GM23338 (cell line): ENCODE results near the gene IMPACT. TPM values are rescaled to one million over a fixed set of nuclear protein-coding genes. Genes with fewer than 3 reads are reported as not detected.

Source experiments
- ATAC-seq: fragments of 200-7000 bp; cut with Tn5 transposase; 3 replicates; pipeline ENCODE4 v1.9.1; 2020
- DNase-seq: peaks from one replicate; pipeline ENCODE4 v3.0.0-alpha.2; 2015; ENCODE audit warnings: low spot score
- H2AFZ ChIP-seq: fragments of 200-600 bp; sonication (generic); 2 replicates; pipeline ENCODE4 v1.8.0; 2016; ENCODE audit warnings: antibody characterized with exemption, mild to moderate bottlenecking, moderate library complexity
- H3F3A ChIP-seq: fragments of 200-600 bp; sonication (generic); replicated peaks from 2 replicates; pipeline ENCODE4 v1.8.0; 2017; ENCODE audit warnings: antibody characterized with exemption, mixed run types, low read depth
- H3K27ac ChIP-seq: fragments of 200-600 bp; sonication (generic); 2 replicates; pipeline ENCODE4 v1.6.1; 2016; ENCODE audit warnings: low read depth
- H3K27me3 ChIP-seq: fragments of 200-600 bp; sonication (generic); 2 replicates; pipeline ENCODE4 v1.8.0; 2016; ENCODE audit warnings: mild to moderate bottlenecking, mixed run types, moderate library complexity; ENCODE audit not compliant: insufficient read depth
- H3K36me3 ChIP-seq: fragments of 200-600 bp; sonication (generic); 2 replicates; pipeline ENCODE4 v1.8.0; 2016; ENCODE audit warnings: mild to moderate bottlenecking; ENCODE audit not compliant: insufficient read depth
- H3K4me1 ChIP-seq: fragments of 200-600 bp; sonication (generic); 2 replicates; pipeline ENCODE4 v1.8.0; 2016; ENCODE audit warnings: mild to moderate bottlenecking, moderate library complexity; ENCODE audit not compliant: insufficient read depth
- H3K4me2 ChIP-seq: fragments of 200-600 bp; sonication (generic); 2 replicates; pipeline ENCODE4 v1.7.1; 2017; ENCODE audit warnings: mixed run types
- H3K4me3 ChIP-seq: fragments of 200-600 bp; sonication (generic); 2 replicates; pipeline ENCODE4 v1.6.1; 2016; ENCODE audit warnings: mixed run types
- H3K79me2 ChIP-seq: fragments of 200-600 bp; sonication (generic); replicated peaks from 2 replicates; pipeline ENCODE4 v1.8.0; 2017; ENCODE audit warnings: mild to moderate bottlenecking; ENCODE audit not compliant: insufficient read depth
- H3K9me2 ChIP-seq: fragments of 200-600 bp; sonication (generic); 2 replicates; pipeline ENCODE4 v1.8.0; 2017; ENCODE audit not compliant: insufficient read depth
- H4K20me1 ChIP-seq: fragments of 200-600 bp; sonication (generic); replicated peaks from 2 replicates; pipeline ENCODE4 v1.8.0; 2017; ENCODE audit warnings: mild to moderate bottlenecking; ENCODE audit not compliant: insufficient read depth
- H3K27ac Mint-ChIP-seq: 2 replicates; pipeline ENCODE4 v1.8.0; 2020; ENCODE audit warnings: inconsistent platforms, mild to moderate bottlenecking, moderate library complexity, mixed read lengths
- H3K27me3 Mint-ChIP-seq: 3 replicates; pipeline ENCODE4 v1.8.0; 2022; ENCODE audit warnings: low read depth, mild to moderate bottlenecking, moderate library complexity, mixed read lengths, inconsistent platforms; ENCODE audit not compliant: insufficient read depth, poor library complexity
- H3K36me3 Mint-ChIP-seq: 3 replicates; pipeline ENCODE4 v1.8.0; 2021; ENCODE audit warnings: low read depth, mild to moderate bottlenecking, inconsistent platforms, moderate library complexity, mixed read lengths
- H3K4me1 Mint-ChIP-seq: 3 replicates; pipeline ENCODE4 v1.8.0; 2020; ENCODE audit warnings: mild to moderate bottlenecking, inconsistent platforms, mixed read lengths
- H3K4me3 Mint-ChIP-seq: 3 replicates; pipeline ENCODE4 v1.8.0; 2021; ENCODE audit warnings: moderate library complexity, mild to moderate bottlenecking, inconsistent platforms, mixed read lengths
- H3K9me3 Mint-ChIP-seq: 3 replicates; pipeline ENCODE4 v1.8.0; 2020; ENCODE audit warnings: moderate library complexity, mild to moderate bottlenecking, inconsistent platforms, mixed read lengths
- EZH2 ChIP-seq: fragments of 200-600 bp; sonication (generic); IDR thresholded peaks from one replicate; pipeline ENCODE4 v1.8.0; 2017; ENCODE audit warnings: antibody characterized with exemption, mild to moderate bottlenecking, low read depth; ENCODE audit not compliant: unreplicated experiment
- EZH2phosphoT487 ChIP-seq: fragments of 200-600 bp; sonication (generic); IDR thresholded peaks from one replicate; pipeline ENCODE4 v1.8.1; 2018; ENCODE audit warnings: antibody characterized with exemption; ENCODE audit not compliant: unreplicated experiment
- NANOG ChIP-seq: IDR thresholded peaks from 2 replicates; pipeline ENCODE4 v1.6.1; 2016; ENCODE audit warnings: antibody characterized with exemption, borderline replicate concordance
- STAT1 ChIP-seq: IDR thresholded peaks from one replicate; pipeline ENCODE4 v1.6.1; 2016; ENCODE audit warnings: antibody characterized with exemption; ENCODE audit not compliant: unreplicated experiment
- ZNF114 ChIP-seq: fragments of 250-450 bp; sonication (Bioruptor Pico); IDR thresholded peaks from 2 replicates; pipeline ENCODE4 v1.5.0; 2020; ENCODE audit warnings: mild to moderate bottlenecking, moderate library complexity
- ZNF331 ChIP-seq: fragments of 250-450 bp; sonication (Bioruptor Pico); IDR thresholded peaks from 2 replicates; pipeline ENCODE4 v1.5.0; 2020; ENCODE audit warnings: low read depth, mild to moderate bottlenecking, moderate library complexity
- polyA plus RNA-seq: library from polyadenylated mRNA; unstranded; fragments of >200 nt; fragmentation: Nextera tagmentation; extraction: Ambion mirVana; gene quantifications from 2 replicates; pipeline ENCODE4 v1.2.1, GENCODE V29; 2016
- total RNA-seq: library from RNA; depleted of rRNA; stranded (reverse); fragments of >200 nt; shearing (Covaris generic); gene quantifications from 2 replicates; pipeline ENCODE4 v1.2.3, GENCODE V29; 2014
- TF ChIP-seq, protein P1 (sequence below): IDR thresholded peaks from 2 replicates; pipeline ENCODE4 v1.6.1; 2016; ENCODE audit warnings: antibody characterized with exemption
- TF ChIP-seq, protein P2 (sequence below), 2 experiments: fragments of 200-600 bp in 1 of 2; sonication (generic) in 1 of 2; conservative IDR thresholded peaks; 2 replicates each; pipeline versions ENCODE4 v1.5.1 to v1.6.1; 2016 to 2017; ENCODE audit warnings: antibody characterized with exemption in 2 of 2, low read depth in 2 of 2, mild to moderate bottlenecking in 2 of 2, moderate library complexity in 1 of 2
- TF ChIP-seq, protein P3 (sequence below): fragments of 250-450 bp; sonication (Bioruptor Pico); IDR thresholded peaks from 2 replicates; pipeline ENCODE4 v1.5.0; 2020; ENCODE audit warnings: mild to moderate bottlenecking, moderate library complexity
- TF ChIP-seq, protein P4 (sequence below): IDR thresholded peaks from one replicate; pipeline ENCODE4 v1.6.1; 2018; ENCODE audit warnings: antibody characterized with exemption; ENCODE audit not compliant: unreplicated experiment

The IMPACT gene
- total and polyA plus RNA-seq, 2 experiments from 2014 or later, result 42.1 to 47.6 TPM

DNA sequence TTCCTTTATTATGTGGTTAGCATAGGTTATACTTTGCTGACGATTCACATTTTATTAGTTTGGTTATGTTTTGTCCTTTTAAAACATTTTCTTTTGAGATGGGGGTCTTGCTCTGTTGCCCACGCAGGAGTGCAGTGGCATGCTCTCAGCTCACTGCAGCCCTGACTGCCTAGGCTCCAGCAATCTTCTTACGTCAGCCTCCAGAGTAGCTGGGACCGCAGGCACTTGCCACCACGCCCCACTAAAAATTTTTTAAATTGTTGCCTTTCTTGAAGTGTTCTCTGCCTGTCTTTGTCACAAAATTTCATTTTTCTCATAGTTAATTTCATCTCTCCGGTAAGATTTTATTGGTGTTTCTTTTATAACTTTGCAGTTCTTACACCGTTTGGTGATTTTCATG is 52.9 kb downstream of the IMPACT start:
- no peak for ATAC-seq

More for the DNA sequence above, 52.9 kb downstream of the IMPACT start:
- H3K4me3 Mint-ChIP-seq, result no peak overlapping the region
- no peaks in the 10 kb centered on the region for H3K27me3 ChIP-seq
- no peaks in the 10 kb centered on the region for H3K4me1 Mint-ChIP-seq
- no peak for DNase-seq
- no peaks in the 10 kb centered on the region for H3K4me1 ChIP-seq
- H3K27ac ChIP-seq, result no peak overlapping the region
- no peak overlapping the region for H2AFZ ChIP-seq
- H3K9me3 Mint-ChIP-seq, result peaks cover 8% of the 10 kb centered on the region
- TF ChIP-seq, protein P1, sequence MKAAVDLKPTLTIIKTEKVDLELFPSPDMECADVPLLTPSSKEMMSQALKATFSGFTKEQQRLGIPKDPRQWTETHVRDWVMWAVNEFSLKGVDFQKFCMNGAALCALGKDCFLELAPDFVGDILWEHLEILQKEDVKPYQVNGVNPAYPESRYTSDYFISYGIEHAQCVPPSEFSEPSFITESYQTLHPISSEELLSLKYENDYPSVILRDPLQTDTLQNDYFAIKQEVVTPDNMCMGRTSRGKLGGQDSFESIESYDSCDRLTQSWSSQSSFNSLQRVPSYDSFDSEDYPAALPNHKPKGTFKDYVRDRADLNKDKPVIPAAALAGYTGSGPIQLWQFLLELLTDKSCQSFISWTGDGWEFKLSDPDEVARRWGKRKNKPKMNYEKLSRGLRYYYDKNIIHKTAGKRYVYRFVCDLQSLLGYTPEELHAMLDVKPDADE, result no peak
- TF ChIP-seq EZH2phosphoT487 (no peak), EZH2 (no peak), NANOG (no peak), ZNF331 (CRISPR knock-in tag) (no peak), ZNF114 (CRISPR knock-in tag) (no peak), STAT1 (no peak)
- TF ChIP-seq, protein P2, sequence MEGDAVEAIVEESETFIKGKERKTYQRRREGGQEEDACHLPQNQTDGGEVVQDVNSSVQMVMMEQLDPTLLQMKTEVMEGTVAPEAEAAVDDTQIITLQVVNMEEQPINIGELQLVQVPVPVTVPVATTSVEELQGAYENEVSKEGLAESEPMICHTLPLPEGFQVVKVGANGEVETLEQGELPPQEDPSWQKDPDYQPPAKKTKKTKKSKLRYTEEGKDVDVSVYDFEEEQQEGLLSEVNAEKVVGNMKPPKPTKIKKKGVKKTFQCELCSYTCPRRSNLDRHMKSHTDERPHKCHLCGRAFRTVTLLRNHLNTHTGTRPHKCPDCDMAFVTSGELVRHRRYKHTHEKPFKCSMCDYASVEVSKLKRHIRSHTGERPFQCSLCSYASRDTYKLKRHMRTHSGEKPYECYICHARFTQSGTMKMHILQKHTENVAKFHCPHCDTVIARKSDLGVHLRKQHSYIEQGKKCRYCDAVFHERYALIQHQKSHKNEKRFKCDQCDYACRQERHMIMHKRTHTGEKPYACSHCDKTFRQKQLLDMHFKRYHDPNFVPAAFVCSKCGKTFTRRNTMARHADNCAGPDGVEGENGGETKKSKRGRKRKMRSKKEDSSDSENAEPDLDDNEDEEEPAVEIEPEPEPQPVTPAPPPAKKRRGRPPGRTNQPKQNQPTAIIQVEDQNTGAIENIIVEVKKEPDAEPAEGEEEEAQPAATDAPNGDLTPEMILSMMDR (conservative IDR thresholded peaks at IDR 0.05; ENCODE audit: low read depth in 2 of 2), result no peak
- TF ChIP-seq, protein P3, sequence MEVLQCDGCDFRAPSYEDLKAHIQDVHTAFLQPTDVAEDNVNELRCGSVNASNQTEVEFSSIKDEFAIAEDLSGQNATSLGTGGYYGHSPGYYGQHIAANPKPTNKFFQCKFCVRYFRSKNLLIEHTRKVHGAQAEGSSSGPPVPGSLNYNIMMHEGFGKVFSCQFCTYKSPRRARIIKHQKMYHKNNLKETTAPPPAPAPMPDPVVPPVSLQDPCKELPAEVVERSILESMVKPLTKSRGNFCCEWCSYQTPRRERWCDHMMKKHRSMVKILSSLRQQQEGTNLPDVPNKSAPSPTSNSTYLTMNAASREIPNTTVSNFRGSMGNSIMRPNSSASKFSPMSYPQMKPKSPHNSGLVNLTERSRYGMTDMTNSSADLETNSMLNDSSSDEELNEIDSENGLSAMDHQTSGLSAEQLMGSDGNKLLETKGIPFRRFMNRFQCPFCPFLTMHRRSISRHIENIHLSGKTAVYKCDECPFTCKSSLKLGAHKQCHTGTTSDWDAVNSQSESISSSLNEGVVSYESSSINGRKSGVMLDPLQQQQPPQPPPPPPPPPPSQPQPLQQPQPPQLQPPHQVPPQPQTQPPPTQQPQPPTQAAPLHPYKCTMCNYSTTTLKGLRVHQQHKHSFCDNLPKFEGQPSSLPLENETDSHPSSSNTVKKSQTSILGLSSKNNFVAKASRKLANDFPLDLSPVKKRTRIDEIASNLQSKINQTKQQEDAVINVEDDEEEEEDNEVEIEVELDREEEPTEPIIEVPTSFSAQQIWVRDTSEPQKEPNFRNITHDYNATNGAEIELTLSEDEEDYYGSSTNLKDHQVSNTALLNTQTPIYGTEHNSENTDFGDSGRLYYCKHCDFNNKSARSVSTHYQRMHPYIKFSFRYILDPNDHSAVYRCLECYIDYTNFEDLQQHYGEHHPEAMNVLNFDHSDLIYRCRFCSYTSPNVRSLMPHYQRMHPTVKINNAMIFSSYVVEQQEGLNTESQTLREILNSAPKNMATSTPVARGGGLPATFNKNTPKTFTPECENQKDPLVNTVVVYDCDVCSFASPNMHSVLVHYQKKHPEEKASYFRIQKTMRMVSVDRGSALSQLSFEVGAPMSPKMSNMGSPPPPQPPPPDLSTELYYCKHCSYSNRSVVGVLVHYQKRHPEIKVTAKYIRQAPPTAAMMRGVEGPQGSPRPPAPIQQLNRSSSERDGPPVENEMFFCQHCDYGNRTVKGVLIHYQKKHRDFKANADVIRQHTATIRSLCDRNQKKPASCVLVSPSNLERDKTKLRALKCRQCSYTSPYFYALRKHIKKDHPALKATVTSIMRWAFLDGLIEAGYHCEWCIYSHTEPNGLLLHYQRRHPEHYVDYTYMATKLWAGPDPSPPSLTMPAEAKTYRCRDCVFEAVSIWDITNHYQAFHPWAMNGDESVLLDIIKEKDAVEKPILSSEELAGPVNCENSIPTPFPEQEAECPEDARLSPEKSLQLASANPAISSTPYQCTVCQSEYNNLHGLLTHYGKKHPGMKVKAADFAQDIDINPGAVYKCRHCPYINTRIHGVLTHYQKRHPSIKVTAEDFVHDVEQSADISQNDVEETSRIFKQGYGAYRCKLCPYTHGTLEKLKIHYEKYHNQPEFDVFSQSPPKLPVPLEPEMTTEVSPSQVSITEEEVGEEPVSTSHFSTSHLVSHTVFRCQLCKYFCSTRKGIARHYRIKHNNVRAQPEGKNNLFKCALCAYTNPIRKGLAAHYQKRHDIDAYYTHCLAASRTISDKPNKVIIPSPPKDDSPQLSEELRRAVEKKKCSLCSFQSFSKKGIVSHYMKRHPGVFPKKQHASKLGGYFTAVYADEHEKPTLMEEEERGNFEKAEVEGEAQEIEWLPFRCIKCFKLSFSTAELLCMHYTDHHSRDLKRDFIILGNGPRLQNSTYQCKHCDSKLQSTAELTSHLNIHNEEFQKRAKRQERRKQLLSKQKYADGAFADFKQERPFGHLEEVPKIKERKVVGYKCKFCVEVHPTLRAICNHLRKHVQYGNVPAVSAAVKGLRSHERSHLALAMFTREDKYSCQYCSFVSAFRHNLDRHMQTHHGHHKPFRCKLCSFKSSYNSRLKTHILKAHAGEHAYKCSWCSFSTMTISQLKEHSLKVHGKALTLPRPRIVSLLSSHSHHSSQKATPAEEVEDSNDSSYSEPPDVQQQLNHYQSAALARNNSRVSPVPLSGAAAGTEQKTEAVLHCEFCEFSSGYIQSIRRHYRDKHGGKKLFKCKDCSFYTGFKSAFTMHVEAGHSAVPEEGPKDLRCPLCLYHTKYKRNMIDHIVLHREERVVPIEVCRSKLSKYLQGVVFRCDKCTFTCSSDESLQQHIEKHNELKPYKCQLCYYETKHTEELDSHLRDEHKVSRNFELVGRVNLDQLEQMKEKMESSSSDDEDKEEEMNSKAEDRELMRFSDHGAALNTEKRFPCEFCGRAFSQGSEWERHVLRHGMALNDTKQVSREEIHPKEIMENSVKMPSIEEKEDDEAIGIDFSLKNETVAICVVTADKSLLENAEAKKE, result no peak
- TF ChIP-seq, protein P4, sequence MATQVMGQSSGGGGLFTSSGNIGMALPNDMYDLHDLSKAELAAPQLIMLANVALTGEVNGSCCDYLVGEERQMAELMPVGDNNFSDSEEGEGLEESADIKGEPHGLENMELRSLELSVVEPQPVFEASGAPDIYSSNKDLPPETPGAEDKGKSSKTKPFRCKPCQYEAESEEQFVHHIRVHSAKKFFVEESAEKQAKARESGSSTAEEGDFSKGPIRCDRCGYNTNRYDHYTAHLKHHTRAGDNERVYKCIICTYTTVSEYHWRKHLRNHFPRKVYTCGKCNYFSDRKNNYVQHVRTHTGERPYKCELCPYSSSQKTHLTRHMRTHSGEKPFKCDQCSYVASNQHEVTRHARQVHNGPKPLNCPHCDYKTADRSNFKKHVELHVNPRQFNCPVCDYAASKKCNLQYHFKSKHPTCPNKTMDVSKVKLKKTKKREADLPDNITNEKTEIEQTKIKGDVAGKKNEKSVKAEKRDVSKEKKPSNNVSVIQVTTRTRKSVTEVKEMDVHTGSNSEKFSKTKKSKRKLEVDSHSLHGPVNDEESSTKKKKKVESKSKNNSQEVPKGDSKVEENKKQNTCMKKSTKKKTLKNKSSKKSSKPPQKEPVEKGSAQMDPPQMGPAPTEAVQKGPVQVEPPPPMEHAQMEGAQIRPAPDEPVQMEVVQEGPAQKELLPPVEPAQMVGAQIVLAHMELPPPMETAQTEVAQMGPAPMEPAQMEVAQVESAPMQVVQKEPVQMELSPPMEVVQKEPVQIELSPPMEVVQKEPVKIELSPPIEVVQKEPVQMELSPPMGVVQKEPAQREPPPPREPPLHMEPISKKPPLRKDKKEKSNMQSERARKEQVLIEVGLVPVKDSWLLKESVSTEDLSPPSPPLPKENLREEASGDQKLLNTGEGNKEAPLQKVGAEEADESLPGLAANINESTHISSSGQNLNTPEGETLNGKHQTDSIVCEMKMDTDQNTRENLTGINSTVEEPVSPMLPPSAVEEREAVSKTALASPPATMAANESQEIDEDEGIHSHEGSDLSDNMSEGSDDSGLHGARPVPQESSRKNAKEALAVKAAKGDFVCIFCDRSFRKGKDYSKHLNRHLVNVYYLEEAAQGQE, result no peak
- H3K27me3 Mint-ChIP-seq, result peaks cover 2% of the 10 kb centered on the region
- no peaks in the 10 kb centered on the region for H3F3A ChIP-seq
- H3K36me3 Mint-ChIP-seq, result 0 out of 3 replicates have a peak, but pooled peaks cover 3% of the 10 kb centered on the region
- H3K4me3 ChIP-seq, result no peak overlapping the region
- H3K4me2 ChIP-seq, result no peak overlapping the region
- H3K9me2 ChIP-seq, result no peaks in the 10 kb centered on the region
- H3K79me2 ChIP-seq, result no peaks in the 10 kb centered on the region
- H4K20me1 ChIP-seq, result no peaks in the 10 kb centered on the region
- H3K36me3 ChIP-seq, result no peaks in the 10 kb centered on the region
- H3K27ac Mint-ChIP-seq, result no peak overlapping the region
